Loucy (cell line): ENCODE results near the gene GSC.

Source experiments
- EZH2phosphoT487 ChIP-seq: fragments of 200-600 bp; IDR thresholded peaks from 2 replicates; pipeline ENCODE4 v1.6.1; 2018; ENCODE audit warnings: antibody characterized with exemption, mild to moderate bottlenecking, moderate library complexity, borderline replicate concordance
- TF ChIP-seq, protein P1 (sequence below): fragments of 200-600 bp; sonication (generic); conservative IDR thresholded peaks from 2 replicates; pipeline ENCODE4 v1.5.1; 2014; ENCODE audit warnings: mild to moderate bottlenecking, antibody characterized with exemption, low read length

DNA sequence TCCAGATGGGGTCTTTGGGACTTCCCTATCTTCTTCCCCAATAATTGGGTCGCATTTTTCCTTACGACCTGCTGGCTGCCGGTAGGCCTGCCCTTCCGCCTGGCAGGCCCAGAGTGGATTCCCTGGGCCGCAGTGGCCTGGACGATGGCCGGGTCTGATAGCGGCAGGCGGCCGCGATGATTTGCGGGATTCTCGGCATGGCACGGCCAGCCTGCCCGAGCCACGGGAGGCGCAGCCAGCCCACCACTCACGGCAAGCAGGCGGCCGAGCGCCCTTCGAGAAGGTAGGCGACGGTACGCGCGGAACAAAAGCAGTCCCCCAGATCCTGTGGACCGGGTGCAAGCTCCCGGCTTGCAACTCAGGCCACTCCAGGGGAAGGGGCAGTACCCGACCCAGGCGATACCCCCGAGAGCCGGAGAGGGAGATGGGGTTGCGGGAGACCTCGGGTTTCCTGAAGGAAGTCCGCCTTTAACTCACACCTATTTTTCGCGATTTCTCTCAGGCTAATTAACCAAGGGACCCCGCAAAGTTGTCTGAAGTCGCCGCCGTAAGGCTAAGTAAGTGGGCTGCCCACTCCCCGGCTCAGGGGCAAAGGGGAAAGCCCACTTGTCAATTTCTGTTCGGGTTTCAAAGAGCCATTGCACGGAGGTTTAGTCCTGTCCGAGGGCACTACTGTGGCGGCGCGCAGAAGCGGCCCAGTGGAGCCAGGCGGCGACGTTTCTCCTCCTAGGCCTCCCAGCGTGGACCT is 1.4 kb upstream of the GSC start:
- TF ChIP-seq, protein P1, sequence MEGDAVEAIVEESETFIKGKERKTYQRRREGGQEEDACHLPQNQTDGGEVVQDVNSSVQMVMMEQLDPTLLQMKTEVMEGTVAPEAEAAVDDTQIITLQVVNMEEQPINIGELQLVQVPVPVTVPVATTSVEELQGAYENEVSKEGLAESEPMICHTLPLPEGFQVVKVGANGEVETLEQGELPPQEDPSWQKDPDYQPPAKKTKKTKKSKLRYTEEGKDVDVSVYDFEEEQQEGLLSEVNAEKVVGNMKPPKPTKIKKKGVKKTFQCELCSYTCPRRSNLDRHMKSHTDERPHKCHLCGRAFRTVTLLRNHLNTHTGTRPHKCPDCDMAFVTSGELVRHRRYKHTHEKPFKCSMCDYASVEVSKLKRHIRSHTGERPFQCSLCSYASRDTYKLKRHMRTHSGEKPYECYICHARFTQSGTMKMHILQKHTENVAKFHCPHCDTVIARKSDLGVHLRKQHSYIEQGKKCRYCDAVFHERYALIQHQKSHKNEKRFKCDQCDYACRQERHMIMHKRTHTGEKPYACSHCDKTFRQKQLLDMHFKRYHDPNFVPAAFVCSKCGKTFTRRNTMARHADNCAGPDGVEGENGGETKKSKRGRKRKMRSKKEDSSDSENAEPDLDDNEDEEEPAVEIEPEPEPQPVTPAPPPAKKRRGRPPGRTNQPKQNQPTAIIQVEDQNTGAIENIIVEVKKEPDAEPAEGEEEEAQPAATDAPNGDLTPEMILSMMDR, result no peak
- TF ChIP-seq EZH2phosphoT487, result no peak
